Stimulated activated CD8-positive, alpha-beta memory T cell treated with anti-CD3 and anti-CD28 coated beads, Interleukin-4, amount 100 ng/mL, for 24 hours (primary cell): ENCODE measurements around the gene ARID3B.
"Not testable (repeated sequence)": the region's sequence is repeated elsewhere in the genome, so short reads cannot be mapped to it uniquely, and the experiment has no call there.

Source experiments
- DNase-seq: peaks from one replicate; pipeline ENCODE4 v3.0.0-alpha.2; 2020; ENCODE audit warnings: low read depth

ARID3B gene, protein sequence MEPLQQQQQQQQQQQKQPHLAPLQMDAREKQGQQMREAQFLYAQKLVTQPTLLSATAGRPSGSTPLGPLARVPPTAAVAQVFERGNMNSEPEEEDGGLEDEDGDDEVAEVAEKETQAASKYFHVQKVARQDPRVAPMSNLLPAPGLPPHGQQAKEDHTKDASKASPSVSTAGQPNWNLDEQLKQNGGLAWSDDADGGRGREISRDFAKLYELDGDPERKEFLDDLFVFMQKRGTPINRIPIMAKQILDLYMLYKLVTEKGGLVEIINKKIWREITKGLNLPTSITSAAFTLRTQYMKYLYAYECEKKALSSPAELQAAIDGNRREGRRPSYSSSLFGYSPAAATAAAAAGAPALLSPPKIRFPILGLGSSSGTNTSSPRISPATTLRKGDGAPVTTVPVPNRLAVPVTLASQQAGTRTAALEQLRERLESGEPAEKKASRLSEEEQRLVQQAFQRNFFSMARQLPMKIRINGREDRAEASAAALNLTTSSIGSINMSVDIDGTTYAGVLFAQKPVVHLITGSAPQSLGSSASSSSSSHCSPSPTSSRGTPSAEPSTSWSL

DNA sequence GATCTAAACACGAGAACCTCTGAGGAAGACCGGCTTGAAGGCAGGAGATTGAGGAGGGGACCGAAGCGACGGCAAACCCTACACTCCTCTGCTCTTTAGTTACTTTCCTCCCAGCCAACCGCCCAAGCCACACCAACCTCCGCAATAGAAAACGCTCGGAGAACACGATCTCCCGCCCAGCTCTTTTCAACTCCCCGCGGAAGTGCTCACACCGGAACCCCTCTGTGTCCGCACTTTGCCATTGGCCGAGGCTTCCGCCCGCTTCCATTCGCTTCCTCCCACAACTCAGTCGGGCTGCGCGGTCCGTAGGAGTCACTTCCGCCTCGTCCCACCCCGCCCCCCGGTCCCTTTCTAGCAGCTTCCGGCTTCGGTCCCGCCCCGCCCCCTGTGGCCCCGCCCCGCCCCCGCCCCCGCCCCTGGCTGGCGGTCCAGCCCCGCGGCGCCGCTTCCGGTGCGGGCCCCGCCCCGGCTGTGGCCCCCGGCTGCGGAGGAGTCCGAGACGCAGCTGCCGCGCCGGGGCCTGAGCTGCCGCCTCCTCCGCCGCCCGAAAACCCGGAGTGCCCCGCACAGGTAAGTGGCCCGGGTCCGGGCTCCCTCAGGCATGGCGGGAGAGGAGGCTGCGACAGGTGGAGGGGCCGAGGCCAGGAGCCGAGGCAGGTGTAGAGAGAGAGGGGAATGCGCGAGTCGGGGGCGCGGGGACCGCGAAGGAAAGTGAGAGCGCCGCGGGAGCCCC lies at the start of gene ARID3B:
Gene ARID3B (plus strand): TSS at position 460 of the 733 bp plus-strand sequence. CDS start 2,717 bp downstream, outside the sequence.
- peak; percentile 92 for DNase-seq

DNA sequence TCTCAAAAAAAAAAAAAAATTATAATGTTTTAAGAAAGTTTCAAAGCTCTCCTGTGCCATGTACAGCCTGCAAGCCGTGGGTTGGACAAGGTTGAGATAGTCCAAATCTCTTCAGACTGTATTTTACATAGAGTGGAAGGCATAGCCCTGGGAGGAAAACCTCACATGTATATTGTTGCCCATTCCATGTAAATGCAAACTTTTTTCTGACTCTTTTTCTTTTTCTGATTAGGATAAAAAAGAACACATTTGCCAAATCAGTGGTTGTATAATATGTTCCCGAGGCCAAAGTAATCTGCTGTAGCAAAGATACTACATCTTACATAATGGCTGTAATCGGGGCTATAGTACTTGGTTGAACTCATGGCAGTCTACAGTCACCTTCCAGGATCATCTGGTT lies 44.4 kb upstream of the ARID3B start:
- DNase-seq: no peak

DNA sequence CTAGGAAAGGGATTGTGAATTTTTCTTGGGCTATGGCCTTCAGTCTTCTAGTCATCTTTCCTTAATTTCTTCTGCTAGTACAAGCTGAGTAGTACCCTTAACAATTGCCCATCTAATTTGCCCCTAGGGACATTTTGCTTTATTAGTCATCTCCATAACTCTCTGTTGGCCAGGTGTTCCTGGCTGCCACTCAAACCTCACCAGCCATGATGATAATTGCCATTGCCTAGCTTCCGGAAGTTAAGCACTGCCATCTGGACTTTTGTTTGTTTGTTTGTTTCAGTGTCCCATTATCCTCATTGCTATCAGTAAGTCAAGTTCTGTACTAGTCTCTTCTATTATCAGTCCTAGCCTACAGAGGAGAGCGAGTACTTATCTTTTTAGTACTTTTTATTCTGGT lies 43.4 kb upstream of the ARID3B start:
- DNase-seq: no peak

DNA sequence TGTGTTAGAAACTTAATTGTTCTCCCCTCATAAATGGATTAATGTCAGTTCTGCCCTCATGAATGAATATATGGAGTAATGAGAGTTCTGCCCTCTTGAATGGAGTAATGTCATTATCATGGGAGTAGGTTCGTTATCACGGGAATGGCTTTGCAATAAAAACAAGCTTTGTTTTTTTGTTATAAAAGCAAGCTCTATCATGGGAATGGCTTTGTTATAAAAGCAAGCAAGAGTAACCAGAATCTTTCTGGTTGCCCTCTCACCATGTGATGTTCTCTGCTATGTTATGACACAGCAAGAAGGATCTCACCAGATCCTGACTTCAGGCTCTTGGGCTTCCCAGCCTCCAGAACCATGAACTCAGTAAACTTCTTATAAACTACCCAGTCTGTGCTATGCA lies 41.7 kb upstream of the ARID3B start:
- no peak for DNase-seq

DNA sequence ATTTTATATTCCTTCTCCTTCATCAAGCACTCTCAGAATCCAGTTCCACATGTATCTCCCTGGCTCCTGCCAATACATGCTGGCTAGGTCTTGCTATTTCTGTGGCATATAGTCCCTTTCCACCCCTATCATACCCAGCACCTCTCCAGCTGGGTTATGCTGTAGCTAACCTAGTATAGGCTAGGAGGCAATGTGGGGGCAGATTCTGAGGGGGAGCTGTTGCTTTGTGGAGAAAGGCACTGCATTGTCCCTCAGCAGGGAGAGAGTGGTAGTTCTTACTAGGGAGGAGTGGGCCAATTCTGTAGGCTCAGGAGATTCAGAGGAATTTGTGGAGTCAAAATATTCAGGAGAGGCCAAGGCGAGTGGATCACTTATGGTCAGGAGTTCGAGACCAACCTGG lies 40.6 kb upstream of the ARID3B start:
- no peak for DNase-seq

DNA sequence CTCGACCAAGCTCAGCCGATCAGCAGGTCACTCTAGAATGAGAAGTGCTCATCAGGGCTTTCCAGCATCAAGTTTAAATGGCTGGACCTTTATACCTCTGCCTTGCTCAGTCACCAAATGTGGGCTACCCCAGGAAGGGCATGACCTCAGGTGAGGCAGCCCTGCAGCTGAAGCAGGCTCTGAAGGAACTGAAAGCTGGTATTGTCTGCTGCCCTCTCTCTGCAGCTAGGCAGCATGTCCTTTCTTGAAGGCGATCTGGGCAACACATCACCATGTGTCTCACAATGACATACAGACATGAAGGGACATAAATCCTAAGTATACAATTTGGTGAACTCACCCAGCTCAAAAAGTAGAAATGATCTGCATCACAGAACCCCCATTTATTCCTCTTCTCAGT lies 38.7 kb upstream of the ARID3B start:
- no peak for DNase-seq

DNA sequence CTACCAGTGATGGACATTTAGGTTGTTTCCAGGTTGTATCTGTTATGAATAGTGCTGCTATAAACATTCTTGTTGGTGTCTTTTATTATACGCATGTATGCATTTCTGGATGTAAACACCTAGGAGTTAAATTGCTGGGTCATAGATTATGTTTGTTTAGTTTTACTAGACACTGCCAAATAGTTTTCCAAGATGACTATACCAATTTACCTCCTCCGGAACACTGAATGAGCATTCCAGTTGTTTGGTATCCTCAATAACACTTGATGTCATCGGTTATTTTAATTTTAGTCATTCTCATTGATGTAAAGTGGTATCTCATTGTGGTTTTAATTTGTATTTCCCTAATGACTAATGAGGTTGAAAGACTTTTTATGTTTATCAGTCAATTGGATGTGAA lies 36.6 kb upstream of the ARID3B start:
- DNase-seq: no peak

DNA sequence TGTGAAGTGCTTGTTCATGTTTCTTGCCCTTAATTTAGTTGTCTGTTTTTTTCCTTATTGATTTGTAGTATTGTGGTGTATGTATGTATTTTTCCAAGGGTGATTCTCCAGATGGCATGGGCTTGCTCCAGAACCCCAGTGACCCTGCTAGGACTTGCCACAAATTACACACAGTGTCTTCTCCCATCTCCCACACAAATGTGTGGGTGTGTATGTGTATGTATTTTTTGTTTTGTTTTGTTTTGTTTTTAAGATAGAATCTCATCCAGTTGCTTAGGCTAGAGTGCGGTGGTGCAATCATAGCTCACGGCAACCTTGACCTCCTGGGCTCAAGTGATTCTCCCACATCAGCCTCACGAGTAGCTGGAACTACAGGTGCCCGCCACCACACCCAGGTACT lies 36.2 kb upstream of the ARID3B start:
- DNase-seq: no peak

DNA sequence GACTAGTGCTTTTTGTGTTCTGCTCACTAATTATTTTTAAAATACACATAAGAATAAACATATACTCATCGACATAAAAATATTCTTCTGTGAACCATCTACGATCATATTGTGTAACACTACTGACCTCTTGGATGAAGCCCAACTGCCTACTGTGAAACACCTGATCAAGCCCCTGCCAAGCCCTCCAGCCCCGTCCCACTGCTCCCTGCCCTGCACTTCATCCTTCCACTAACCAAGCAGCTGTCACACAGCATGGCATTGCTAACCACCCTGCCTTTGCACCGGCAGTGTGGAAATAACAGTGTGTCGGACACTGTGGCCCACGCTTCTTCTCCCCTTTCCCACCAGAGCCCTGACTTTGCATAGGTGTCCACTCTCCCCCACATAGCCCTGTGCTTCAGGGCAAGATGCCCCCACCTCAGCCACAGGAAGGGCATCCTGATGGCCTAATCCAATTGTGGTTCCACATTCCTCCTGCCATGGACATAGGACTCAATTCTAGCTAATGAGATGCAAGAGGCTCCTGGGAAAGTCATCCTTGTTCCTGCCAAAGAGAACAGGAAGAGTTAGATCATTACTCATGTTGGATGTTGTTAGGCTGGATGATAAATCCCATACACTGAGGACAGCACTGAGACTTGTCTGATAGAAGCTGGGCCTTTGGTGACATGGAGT lies 35.0 kb upstream of the ARID3B start:
- no peak for DNase-seq

DNA sequence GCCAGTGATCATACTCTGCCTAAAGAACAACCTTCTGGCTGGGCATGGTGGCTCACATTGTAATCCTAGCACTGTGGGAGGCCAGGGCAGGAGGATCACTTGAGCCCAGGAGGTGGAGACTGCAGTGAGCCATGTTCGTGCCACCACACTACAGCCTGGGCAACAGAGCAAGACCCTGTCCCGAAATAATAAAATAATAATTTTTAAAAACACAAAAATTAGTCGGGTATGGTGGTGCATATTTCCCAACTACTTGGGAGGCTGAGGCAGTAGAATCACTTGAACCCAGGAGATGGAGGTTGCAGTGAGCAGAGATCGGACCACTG lies 34.5 kb upstream of the ARID3B start:
- DNase-seq: no peak

DNA sequence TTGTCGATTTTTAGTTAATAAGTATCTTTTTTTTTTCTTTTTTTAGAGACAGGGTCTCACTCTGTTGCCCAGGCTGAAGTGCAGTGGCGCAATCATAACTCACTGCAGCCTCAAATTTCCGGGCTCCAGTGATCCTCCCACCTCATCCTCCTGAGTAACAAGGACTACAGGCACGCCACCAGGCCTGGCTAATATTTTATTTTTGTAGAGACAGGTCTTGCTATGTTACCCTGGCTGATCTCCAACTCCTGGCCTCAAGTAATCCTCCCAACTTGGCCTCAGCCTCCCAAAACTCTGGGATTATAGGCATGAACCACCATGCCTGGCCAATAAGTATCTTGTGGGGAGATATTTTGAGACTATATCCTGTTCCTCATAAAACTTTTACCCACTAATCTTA lies 29.4 kb upstream of the ARID3B start:
- DNase-seq: no peak

DNA sequence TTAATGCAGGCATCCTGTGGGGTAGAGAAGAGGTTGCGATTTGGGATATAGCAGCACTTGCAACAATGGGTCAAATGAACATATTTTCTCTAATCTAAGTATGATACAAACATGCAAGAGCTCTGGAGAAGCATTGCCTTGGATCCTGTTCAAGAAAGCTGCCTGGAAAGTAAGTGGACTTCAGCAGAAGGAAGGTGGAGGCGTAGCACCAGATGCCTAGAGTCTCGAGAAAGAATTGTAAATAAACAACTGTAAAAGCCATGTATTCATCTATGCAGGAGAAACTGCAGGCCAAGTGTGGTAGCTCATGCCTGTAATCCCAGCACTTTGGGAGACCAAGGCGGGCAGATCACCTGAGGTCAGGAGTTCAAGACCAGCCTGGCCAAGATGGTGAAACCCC lies 27.0 kb upstream of the ARID3B start:
- DNase-seq: not testable (repeated sequence)

DNA sequence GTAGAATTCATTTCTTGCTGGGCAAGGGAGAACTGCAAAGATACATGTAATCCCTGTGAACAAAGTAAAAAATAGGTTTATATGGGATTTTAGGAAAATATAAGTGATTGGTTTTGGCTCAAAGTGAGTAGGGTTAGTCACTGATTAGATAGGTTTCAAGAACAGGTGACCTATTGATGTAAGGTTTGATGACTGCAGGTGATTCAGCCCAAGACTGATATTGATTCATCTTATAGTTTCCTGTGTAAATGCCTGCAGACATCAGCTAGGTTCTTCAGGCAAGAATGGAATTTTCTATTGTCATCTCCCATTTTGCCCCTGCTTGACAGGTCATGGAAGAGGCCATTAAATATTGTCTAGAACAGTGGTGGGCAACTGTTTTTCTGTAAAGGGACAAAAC lies 23.9 kb upstream of the ARID3B start:
- DNase-seq: no peak

DNA sequence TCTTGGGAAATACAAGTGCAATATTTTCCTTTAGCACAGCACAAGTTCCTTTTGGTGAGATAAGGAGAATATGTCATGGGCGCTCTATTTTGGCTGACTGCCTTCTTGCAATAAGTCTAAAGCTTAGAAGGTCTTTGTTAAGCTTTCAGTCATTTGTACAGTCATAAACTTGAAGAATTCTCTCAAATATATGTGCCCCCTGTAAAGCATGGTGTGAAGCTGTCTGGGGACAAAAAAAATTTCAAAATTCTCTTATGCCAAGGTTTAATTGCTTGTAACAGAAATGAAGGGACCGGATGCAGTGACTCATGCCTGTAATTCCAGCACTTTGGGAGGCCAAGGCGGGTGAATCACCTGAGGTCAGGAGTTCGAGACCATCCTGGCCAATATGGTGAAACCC lies 21.7 kb upstream of the ARID3B start:
- DNase-seq: no peak

DNA sequence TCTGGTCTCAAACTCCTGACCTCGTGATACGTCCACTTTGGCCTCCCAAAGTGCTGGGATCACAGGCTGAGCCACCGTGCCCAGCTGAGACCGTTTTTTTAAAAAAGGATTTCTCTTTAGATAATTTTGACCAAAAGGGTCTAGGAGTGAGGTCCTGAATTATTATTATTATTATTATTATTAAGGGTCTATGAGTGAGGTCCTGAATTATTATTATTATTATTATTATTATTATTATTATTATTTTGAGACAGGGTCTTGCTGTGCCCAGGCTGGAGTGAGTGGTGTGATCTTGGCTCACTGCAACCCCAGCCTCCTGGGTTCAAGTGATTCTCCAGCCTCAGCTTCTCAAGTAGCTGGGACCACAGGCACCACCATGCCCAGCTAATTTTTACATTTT lies 20.6 kb upstream of the ARID3B start:
- no peak for DNase-seq

DNA sequence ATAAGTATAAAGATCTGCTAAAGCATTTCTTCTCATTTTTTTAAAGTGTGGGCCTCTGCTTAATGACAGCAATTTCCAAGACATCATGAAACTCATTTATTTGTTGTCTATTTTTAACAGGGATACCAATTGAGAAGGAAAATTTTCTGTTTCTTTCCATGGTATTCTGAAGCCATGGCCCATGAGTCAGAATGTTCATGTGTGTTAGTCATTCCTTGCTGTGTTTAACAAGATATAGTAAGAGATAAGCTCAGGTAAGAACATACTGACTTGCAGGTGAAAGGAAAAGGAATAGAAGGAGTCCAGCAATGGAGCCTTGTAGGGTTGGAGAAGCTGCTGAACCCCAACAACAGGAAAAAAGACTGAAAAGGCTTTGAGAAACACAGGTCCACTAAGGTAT lies 17.0 kb upstream of the ARID3B start:
- no peak for DNase-seq

DNA sequence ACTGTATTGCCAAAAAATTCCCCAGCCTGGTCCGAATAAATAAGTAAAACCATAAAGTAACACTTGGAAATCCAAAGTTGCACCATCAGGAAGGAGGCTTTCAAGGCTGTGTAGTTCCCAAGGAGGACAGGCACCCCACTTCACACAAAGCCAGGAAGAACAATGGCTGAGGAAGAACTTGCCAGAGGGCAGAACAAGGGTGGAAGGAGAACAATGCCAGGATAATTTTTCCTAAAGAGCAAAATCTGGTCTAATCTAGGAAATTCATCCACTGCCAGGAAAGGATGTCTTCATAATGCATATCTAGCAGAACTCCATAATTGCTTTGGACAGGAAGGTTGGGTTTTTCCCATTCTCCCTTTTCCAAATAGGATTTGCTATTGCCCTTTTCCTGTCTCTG lies 15.7 kb upstream of the ARID3B start:
- DNase-seq: no peak

DNA sequence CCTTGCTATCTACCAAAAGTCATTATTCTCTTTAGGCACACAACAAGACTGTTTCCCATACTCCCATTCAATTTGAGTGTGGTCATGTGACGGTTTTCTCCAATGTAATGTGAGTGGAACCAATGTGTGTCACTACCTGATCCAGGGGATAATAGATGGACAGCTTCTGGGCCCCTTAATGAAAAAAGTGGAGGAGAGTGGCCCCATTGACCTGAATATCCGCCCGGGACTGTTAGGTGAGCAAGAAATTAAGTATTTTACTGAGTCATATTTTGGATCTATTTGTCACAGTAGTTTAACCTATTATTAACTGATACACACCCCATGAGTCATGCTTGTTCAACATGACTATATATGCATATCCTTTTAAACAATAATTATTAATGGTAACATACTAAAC lies 15.1 kb upstream of the ARID3B start:
- no peak for DNase-seq

DNA sequence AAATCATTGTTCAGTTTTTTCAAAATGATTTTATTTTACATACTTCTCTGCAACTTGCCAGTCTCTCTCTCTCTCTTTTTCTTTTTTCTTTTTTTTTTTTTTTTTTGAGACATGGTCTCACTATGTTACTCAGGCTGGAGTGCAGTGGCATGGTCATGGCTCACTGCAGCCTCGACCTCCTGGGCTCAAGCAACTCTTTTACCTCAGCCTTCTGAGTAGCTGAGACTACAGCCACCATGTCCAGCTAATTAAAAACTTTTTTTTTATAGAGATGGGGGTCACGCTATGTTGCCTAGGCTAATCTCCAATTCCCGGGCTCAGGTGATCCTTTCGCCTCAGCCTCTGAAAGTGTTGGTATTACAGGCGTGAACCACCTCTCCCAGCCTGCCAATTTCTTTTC lies 12.1 kb upstream of the ARID3B start:
- DNase-seq: no peak

DNA sequence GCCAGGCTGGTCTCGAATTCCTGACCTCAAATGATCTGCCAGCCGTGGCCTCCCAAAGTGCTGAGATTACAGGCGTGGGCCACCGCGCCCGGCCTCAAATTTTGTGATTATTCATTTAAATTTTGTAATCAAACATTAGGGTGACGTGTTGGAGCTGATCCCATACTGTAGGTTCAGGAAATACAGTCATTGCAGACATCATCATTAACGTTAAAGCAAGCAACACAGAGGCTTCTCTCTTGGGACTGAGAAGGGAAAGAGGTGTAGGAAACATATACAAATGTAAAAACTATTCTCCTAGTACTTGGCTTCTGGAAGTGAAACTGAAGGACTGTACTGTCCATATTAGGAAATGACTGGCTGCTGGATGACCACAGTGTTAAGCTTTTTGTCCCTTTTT lies 11.1 kb upstream of the ARID3B start:
- no peak for DNase-seq

DNA sequence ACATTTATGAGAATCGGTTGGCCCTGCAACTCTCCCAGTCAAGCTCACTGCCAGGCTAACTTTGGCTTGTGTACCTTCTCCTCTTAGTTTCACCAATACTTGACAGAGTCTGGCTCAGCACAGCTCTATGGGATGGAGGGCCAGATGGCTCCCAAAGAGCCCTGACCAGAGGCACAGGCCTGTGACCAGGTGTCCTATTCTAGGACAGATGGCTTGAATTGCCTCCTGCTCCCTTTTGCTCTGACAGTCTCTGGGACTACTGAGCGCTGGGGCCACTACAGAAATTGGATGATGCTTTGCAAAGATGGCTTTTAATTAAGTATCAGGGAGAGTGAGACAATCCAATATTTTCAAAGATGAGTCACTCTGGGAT lies 10.3 kb upstream of the ARID3B start:
- DNase-seq: no peak

DNA sequence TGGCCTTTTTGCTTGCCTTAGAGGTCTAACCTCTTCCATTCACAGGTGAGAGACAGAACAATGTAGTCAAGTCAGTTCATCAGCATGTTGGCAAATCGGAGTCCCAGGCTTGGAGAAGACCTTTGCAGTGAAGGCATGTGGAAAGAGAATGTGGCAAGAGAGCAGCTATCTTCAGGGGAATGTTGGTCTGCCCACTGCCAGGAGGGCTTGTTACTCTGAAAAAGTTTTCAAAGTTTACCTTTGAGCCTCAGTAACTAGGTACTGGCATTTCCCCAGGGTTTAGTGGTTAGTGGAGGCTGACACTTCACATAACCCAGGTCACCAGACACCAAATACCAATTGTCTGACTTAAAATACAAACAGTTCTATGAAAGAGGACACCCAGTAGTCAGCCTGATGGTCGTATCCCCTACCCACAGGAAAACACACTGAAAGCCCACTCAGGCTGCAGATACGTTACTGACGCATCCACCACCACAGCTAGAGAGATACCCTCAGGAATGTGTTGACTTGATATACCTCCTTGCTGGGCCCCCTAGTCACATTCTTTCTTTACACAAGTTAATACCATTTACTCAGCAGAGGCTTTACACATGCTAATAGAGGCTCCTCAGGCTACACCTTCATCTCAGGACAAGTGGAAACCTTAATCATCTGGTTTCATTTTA lies 9.7 kb upstream of the ARID3B start:
- DNase-seq: no peak
